GM20000 (cell line): ENCODE measurements around the gene GRAMD4.
"Not testable (repeated sequence)": the region's sequence is repeated elsewhere in the genome, so short reads cannot be mapped to it uniquely, and the experiment has no call there.

ENCODE experiments used
- DNase-seq: peaks from one replicate; pipeline ENCODE4 v3.0.0; 2012; ENCODE audit warnings: low spot score
- CTCF ChIP-seq: IDR thresholded peaks from 2 replicates; pipeline ENCODE4 v1.5.1; 2012; ENCODE audit warnings: mild to moderate bottlenecking, control low read depth; ENCODE audit errors: extremely low read depth, missing control alignments

Gene GRAMD4

GRCh38 chr22:46628756-46629155 is 8.6 kb downstream of the GRAMD4 start:
- DNase-seq = no peak

GRCh38 chr22:46629291-46629690 is 9.1 kb downstream of the GRAMD4 start:
- no peak for TF ChIP-seq CTCF
- DNase-seq = no peak

More at GRCh38 chr22:46628756-46629155, 8.6 kb downstream of the GRAMD4 start:
- no peak for TF ChIP-seq CTCF

GRCh38 chr22:46631113-46631512 is 10.9 kb downstream of the GRAMD4 start:
- TF ChIP-seq CTCF = no peak
- no peak for DNase-seq

- DNase-seq = no peak
- no peak for TF ChIP-seq CTCF
Observed at GRCh38 chr22:46632646-46633249, 12.6 kb downstream of the GRAMD4 start.

GRCh38 chr22:46633334-46633890 is 13.2 kb downstream of the GRAMD4 start:
- DNase-seq = no peak
- TF ChIP-seq CTCF = no peak

- DNase-seq = no peak
- no peak for TF ChIP-seq CTCF
Observed at GRCh38 chr22:46634011-46634699, 14.0 kb downstream of the GRAMD4 start.

- not testable (repeated sequence) for DNase-seq
Observed at GRCh38 chr22:46634973-46635685, 14.9 kb downstream of the GRAMD4 start.
